Kidney glomerular epithelial cell (primary cell): ENCODE results near the gene GRID2.

Experiments
- DNase-seq: peaks from one replicate; lab custom pipeline; 2025; lab: John Stamatoyannopoulos, UW

The GRID2 gene

DNA sequence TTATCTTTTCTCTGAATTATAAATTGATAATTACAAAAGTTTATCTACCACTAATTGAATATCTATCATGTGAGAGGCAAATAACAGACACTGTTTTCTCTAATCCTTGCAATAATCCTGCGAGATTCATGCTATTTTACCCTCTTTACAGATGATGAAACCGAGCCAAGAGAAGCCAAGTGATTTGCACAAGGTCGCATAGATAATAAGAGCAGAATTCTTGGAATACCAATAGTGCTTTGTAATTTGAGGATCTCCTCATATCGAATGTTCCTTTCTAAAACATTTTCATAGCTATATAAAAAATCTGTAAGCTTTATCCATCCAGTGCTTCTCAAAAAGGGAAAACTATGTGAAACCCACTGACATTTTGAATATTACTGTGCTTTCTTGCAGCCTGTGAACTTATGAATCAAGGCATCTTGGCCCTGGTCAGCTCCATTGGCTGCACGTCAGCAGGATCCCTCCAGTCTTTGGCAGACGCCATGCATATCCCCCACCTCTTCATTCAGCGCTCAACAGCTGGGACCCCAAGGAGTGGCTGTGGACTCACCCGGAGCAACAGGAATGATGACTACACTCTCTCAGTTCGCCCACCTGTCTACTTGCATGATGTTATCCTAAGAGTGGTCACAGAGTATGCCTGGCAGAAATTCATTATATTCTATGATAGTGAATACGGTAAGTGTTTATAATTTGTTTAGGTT is 781.0 kb downstream of the GRID2 start:
- DNase-seq: no peak

DNA sequence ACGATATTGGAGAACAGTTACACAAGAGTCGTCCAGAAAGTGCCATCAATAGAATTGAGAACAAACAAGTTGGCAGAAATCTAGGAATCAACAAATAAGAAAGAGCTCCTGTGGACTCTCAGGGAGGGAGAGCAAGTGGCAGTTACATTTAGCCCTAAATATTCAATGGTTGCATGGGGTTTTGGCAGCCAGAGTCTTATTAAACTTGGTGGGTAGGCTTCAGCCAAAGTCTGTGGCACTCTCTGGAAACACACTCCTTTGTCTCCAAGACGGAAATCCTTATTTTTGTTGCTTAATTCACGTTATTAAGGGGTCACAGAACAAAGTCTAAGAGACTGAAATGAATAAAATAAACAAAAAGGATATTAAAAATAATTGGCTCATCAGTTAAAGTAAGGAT is 782.6 kb downstream of the GRID2 start:
- no peak for DNase-seq

DNA sequence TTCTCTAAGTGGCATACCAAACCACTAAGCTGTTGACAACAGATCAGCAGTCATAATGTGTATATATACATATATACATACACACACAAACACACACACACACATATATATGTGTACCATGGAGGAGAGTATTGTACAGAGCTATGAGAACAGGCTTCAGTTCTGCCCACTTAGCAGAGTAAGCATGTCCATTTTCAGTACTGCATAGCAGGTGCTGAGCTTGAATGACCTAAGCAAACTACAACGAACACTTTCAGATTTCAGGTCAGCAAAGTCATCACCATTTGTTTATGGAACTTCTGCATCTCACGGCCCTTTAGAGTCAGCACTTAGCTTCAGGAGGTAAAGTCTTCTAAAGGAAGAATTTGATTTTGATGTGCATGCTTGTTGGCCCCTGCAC is 789.0 kb downstream of the GRID2 start:
- no peak for DNase-seq

DNA sequence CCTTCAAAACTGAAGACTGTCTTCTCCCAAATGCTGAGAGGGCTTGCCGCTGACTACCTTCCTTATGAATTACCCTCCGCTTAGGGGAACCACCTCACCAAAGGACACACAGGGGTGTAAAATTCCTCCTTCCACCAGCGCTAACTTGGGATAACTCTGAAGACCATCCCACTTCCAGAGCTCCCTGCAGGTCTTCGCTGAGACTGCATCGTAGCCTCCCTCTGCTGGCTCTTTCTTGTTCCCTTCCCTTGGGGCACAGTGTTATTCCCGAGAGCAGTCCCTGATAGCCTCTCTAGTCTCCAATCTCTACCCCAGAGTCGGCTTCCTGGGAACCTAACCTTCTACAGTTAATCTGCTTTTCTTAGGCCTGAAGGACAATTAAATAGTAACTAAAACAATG is 799.3 kb downstream of the GRID2 start:
- no peak for DNase-seq

DNA sequence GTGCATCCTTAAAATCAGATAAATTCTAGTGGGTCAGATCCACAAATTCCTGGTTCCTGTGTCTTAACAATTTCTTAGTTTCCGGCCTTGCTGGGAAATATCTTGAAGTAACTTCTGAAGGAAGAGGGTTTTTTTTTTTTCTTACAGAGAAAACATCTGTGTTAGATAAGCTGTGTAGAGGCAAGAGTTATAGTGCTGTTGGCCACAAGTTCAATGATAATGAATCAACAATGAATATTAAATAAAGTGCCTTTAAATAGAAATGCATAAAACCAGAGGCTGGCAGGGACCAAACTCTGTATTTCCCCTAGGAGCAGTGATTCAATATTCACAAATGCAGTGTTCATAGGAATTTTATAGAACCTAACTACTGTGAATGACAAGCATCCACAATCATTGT is 812.9 kb downstream of the GRID2 start:
- no peak for DNase-seq

DNA sequence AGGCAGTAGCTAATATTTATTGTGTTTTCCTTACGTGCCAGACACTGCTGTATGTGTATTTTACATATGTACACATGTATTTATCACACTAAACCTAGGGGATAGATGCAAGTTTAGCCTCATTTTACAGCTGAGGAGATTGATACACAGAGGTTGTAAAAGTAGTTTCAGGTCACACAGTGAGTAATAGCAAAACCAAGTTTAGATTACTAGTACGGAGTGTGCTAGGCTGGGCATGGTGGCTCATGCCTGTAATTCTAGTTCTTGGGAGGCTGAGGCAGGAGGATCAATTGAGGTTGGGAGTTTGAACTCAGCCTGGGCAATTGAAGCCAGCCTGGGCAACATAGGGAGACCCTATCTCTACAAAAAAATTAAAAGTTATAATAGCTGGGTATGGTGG is 823.7 kb downstream of the GRID2 start:
- no peak for DNase-seq

DNA sequence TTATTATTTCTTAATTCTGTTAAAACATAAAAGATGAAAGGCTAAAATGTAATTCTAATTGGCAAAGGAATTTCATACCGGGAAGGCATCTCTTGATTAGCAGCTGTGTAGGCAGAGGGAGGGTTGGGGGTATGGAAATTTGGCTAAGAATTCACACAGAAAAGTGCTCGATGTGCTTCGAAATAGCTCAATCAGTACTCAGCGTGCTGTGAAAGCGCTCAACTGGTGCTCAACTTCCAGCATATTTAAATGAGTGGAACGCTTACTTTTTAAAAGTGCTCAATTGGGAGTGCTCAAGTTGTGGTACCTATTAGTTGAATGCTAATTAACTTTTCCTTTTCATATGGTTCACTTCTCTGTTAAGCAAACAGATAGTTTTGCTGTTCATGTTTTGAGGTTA is 828.9 kb downstream of the GRID2 start:
- no peak for DNase-seq

DNA sequence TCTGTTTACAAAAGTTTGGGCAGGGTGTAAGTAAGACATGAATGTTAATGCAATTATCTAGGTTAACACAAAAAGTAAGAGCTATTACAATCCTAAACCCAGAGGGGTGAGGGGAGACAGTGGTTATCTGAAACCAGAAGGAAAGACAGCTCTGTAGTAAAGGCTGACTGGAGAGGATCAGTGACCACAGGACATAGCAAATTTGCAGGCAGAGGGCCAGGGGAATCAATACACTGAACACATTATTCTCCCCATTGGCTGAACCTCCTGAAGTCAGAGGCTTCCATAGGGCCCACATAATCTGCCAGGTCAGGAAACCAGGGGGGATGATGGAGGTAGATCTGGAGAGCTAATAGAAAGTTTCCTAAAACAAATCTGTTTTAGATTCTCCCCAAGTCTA is 835.4 kb downstream of the GRID2 start:
- no peak for DNase-seq

DNA sequence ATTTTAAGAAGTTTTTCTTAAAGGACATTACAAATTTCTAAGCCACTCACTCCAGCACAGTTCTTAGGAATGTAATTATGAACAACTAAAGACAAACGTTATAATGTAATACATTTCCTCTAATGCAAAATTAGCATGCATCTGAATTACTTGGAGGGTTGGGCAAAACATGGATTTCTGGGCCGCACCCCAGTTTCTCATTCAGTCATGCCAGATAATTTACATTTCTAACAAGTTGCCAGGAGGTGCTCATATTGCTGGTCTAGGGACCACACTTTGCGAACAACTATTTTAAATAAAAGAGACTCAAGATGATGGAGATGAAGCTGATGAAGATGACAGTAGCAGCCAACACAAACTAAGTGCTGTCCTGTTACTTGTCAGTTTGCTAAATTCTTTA is 840.1 kb downstream of the GRID2 start:
- no peak for DNase-seq

DNA sequence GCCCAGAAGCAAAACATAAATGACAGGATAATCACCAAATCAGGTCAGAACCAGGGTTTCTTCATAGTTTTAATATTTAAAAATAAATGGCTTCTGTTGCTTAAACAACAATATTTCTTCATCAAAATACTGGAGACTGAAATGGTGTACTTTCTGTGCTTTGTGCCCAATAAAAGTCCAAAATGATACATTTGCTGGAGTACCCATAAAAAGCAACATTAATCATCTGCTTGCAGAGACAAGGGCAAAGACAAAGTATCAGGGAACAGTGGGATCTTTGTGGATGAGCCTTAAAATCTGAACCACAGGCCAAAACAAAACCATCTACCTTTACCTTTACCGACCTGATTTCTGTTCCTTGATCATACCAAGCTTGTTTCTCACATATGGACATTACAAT is 840.9 kb downstream of the GRID2 start:
- no peak for DNase-seq

DNA sequence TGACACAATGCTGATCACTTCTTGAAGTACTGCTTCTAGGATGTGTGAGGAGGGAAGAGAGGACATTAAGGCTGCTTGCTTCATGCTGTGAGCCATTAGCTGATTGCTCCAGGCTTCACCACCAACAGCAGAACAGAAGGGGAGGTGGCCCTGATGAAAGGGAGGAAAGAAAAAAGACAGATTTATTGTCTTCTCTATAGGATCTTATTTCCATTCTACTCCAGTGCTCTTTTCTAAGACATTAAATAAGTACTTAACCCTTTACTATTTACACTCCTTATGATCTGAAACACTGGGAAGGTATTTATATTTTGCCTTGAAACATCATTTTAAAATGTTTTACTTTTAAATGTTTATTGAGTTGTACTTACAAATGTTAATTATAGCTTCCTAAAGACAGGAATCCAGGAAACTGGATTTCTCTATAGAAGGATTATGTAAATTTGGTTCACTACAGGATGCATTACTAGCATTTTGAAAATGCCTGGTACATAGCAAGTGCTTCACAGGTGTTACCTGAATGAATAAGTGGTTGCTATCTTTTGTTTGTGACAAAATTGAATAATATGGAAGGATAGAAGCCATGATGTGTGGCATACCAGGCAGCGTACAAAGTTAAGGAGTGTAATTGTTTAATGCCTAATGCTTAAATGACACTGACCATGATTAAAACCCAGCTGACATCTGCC is 843.9 kb downstream of the GRID2 start:
- DNase-seq: no peak

DNA sequence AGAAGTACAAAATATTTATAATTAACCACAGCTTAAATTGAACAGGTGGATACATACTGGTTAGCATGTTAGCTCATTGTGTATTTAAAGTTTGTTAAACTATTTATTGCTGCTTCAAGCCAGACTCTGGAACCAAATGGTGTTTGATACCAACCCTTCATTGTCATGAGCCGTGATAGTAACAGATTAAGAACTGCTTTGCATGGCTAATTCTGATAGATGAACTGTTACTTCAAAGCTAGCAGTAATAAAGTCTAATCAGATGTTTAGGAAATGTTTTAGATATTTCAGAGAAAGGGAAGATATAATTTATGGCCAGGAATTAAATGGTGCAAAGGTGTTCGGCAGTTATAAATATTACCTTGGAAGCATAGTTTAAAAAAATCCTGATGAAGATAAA is 848.7 kb downstream of the GRID2 start:
- no peak for DNase-seq

DNA sequence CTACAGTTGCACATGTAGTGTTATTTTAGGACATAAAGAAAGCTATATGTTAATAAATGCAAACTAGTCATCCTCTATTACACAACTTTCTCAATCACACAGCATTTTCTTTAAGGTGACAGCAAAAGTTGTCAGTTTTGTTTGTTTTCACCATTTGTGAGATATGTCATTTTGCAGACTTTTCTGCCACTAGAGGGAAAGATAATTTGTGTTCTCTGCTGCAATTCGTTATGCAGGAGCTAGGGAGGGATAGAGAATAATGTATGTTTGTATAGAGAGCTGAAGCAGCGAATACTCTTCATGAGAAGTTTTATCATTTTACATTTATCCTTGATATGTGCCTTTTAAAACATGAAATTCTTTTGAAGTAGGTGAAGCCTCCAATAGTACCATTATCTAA is 854.2 kb downstream of the GRID2 start:
- DNase-seq: no peak

DNA sequence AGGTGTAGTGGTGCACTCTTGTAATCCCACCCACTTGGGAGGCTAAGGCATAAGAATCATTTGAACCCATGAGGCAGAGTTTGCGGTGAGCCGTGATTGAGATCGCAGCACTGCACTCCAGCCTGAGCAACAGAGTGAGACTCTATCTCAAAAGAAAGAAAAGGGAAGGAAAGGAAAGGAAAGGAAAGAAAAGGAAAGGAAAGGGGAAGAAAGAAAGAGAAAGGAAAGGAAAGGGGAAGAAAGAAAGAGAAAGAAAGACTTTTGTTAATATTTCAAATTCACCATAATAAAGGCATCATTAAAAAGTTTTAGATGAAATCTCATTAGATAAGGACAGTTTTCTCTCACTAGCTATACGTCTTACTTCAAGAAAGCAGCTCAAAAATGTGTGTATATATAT is 864.3 kb downstream of the GRID2 start:
- no peak for DNase-seq

DNA sequence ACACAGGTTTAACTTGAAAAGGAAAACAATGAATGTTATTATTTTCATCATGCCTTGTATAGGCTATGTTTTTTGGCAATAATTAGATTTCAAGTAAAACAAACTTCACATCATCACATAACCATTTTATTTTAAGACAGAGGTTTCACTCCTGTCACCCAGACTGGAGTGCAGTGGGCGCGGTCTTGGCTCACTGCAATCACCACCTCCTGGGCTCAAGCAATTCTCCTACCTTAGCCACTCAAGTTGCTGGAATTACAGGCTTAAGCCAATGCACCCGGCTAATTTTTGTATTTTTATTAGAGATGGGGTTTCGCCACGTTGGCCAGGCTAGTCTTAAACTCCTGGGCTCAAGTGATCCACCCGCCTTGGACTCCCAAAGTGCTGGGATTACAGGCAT is 866.2 kb downstream of the GRID2 start:
- DNase-seq: no peak

DNA sequence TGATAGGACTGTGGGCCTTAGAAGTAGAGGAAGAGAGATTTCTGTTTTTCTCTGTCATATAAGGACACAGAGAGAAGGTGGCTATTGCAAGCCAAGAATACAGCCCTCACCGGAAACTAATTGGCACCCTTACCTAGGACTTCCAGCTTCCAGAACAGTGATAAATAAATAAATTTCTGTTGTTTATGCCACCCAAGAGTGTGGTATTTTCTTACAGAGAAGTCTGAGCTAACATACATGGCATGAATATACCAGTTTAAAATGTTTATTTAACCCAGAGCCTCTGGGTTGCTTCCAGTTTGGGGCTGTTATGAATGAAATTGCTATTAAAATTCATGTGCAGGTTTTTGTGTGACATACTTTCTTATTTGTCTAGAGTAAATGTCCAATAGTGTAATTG is 870.8 kb downstream of the GRID2 start:
- no peak for DNase-seq

DNA sequence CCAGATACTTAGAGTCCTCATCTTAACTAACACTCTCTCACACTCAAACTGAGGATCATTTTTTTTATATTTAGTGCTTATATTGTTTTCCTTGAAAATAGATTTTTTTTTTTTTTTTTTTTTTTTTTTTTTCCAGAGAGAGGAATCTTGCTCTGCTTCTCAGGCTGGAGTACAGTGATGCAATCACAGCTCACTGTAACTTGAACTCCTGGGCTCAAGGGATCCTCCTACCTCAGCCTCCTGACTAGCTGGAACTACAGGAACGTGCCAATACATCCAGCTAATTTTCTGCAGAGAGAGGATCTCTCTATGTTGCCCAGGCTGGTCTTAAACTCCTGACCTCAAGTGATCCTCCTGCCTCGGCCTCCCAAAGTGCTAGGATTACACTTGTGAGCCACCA is 874.5 kb downstream of the GRID2 start:
- DNase-seq: no peak

DNA sequence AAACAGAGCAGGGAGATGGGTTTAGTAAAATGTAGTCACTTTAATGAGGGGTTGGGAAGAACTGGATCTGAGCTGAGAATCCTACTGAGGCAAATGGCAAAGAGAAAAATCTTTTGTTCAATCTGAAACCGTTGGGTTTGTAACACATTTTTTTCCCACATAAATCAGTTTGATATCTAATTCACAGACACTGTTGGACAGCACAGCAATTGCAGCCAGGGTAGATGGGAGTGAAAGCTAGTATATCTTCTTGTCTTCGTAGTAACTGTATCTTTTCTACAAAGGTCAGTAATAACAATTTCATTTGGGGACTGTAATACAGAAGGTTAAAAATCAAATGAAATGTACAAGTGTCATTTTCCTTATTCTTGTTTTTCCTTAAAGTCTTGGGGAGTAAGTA is 875.3 kb downstream of the GRID2 start:
- no peak for DNase-seq

DNA sequence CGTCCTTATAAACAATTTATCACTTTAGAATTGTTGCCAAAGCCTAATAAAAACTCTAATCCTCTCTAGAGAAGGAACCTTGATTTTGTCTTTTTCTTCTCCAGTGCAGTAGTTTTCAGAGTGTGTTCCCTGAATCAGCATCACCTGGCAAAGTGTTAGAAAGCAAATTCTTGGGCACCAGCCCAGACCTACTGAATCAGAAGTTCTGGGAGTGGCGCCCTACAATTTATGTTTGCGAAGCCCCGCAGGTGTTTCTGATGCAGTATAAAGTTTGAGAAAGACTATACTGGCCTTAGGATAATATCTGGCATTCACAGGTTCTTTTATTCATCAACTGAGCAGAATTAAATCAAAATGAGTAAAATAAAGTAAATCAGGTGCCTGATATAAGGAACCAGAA is 879.0 kb downstream of the GRID2 start:
- no peak for DNase-seq

DNA sequence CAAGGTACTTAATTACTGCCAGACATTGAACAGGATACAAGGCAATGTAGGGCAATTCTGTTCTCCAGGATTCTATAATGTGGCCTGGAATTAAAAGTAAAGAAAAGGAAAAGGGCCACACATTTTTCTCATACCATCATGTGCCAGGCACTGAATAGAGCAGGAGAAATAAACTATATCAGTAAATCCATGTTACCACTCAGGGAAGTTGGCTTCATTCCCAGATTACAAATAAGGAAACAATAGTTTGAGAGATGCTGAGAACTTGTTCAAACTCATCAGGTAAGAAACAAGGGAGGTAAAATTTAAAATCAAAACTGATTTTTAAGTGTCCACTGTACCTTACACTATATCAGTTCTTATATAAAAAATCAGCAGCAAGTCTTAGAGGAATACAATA is 879.8 kb downstream of the GRID2 start:
- DNase-seq: peak; percentile 20

DNA sequence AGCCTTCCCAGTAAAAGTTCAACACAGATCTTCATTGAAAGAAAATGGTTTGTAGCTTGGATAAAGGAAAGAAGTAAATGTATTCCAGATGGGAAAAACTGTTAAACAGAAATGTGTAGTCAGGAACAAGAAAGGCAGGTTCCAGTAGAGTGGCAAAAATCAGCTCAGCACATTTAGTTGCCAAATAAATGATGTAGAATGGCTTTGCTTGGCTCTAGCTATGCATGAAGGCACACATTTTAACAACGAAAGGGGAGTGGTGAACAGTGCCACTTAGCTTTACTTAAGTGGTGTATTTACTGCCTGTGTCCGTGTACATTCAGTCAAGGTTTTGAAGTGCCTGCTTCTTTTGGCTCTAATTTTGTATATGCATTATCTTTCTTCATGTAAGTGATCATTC is 880.3 kb downstream of the GRID2 start:
- no peak for DNase-seq

DNA sequence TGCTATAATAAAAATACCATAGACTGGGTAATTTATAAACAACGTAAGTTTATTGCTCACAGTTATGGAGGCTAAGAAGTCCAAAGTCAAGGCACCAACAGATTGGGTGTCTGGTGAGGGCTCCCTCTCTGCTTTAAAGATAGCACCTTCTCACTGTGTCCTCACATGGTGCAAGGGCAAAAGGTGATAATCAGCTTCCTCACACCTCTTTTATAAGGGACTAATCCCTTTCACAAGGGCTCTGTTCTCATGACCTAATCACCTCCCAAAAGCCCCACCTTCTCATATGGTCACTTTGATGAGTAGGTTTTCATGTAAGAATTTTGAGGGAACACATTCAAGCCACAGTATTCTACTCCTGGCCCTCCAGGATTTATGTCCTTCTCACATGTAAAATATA is 883.1 kb downstream of the GRID2 start:
- DNase-seq: no peak

DNA sequence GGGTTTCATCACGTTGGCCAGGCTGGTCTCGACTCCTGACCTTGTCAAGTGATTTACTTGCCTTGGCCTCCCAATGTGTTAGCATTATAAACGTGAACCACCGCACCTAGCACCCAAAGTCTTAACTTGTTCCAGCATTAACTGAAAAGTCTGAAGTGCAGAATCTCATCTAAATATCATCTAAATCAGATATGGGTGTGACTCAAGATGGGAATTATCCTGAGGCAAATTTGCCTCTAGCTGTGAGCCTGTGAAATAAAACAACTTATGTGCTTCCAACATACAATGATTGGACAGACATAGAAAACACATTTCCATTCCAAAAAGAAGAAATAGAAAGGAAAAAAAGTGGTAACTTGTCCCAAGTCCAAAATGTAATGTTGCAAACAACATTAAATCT is 883.7 kb downstream of the GRID2 start:
- no peak for DNase-seq

DNA sequence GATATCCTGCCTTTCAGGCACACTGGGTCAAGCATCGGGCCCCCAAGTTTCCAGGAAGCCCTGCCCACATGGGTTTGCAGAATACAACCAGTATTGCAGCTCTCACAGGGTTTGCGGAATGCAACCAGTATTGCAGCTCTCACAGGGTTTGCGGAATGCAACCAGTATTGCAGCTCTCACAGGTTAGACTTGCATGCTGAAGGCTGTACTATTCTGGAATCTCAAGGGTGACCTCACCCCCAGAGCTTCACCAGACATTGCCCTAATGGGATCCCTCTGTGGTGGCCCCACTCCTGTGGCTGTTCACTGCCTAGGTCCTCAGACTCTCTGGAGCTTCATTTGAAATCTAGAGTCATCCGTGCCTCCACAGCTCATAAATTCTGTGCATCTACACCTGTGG is 884.1 kb downstream of the GRID2 start:
- DNase-seq: no peak
